ENCODE results near the gene TTC3.

- no peak for TF ChIP-seq CTCF (IDR thresholded peaks at IDR 0.05)
- TF ChIP-seq ZFX (IDR thresholded peaks at IDR 0.05; ENCODE audit: borderline replicate concordance) = no peak
Observed at GRCh38 chr21:37119421-37120218, 46.6 kb downstream of the TTC3 start.
